Lung (tissue), 12 donors: Measurements from ENCODE around the gene KIF26A. TPM values are rescaled to one million over a fixed set of nuclear protein-coding genes. Genes with fewer than 3 reads are reported as not detected.
"Not testable (repeated sequence)": the region's sequence is repeated elsewhere in the genome, so short reads cannot be mapped to it uniquely, and the experiment has no call there.

Experiments
- ATAC-seq: fragments of 200-7000 bp; cut with Tn5 transposase; one replicate; pipeline ENCODE4 v1.9.1; 2020; ENCODE audit warnings: moderate number of reproducible peaks; ENCODE audit not compliant: insufficient read depth, low FRiP score
- DNase-seq, 3 donors: peaks; one replicate each; pipeline ENCODE4 v3.0.0-alpha.2; 2013 to 2017
- H3K27ac ChIP-seq, 2 donors: one replicate each; pipeline ENCODE4 v1.5.1; 2013; ENCODE audit warnings: mild to moderate bottlenecking in 2 of 2, moderate library complexity in 2 of 2, control low read depth in 1 of 2, inconsistent platforms in 1 of 2, low read depth in 1 of 2, low read length in 1 of 2
- H3K27me3 ChIP-seq, 3 donors: one replicate each; pipeline ENCODE4 v1.5.1; 2013; ENCODE audit warnings: low read length in 2 of 3; ENCODE audit not compliant: control insufficient read depth in 3 of 3, insufficient read depth in 3 of 3
- H3K36me3 ChIP-seq, 4 donors: one replicate each; pipeline ENCODE4 v1.5.1; 2013; ENCODE audit warnings: low read length in 4 of 4, mild to moderate bottlenecking in 1 of 4, moderate library complexity in 1 of 4; ENCODE audit not compliant: control insufficient read depth in 4 of 4, insufficient read depth in 4 of 4
- H3K4me1 ChIP-seq, 5 donors: one replicate each; pipeline ENCODE4 v1.5.1; 2013; ENCODE audit warnings: low read length in 5 of 5, mild to moderate bottlenecking in 2 of 5, moderate library complexity in 1 of 5; ENCODE audit not compliant: control insufficient read depth in 5 of 5, insufficient read depth in 5 of 5
- H3K4me3 ChIP-seq: one replicate; pipeline ENCODE4 v1.5.1; 2013; ENCODE audit warnings: mild to moderate bottlenecking, control low read depth, moderate library complexity
- H3K9ac ChIP-seq, 2 donors: one replicate each; pipeline ENCODE4 v1.5.1; 2013; ENCODE audit warnings: low read length in 2 of 2, control low read depth in 1 of 2; ENCODE audit not compliant: insufficient read depth in 1 of 2
- H3K9me3 ChIP-seq, 4 donors: one replicate each; pipeline ENCODE4 v1.5.1; 2013; ENCODE audit warnings: low read length in 3 of 4, mild to moderate bottlenecking in 1 of 4, moderate library complexity in 1 of 4; ENCODE audit not compliant: control insufficient read depth in 4 of 4, insufficient read depth in 3 of 4
- CTCF ChIP-seq: IDR thresholded peaks from 2 replicates; pipeline ENCODE4 v1.5.1; 2012; ENCODE audit warnings: mild to moderate bottlenecking; ENCODE audit errors: control extremely low read depth, extremely low read depth
- WGBS, 2 donors: extraction: QIAGEN DNeasy Blood & Tissue Kit; methylation state at CpG; one replicate each; pipeline ENCODE4 v1.1.7; 2013; 5-methylcytosine and 5-hydroxymethylcytosine counted together
- polyA plus RNA-seq, 2 donors: library from polyadenylated mRNA; stranded (reverse); fragments of 200-250 nt; gene quantifications; one replicate each; pipeline ENCODE4 v1.2.1, GENCODE V29; 2013
- total RNA-seq, 2 donors: library from RNA; depleted of rRNA in 1 of 2; stranded (reverse); fragments of >200 nt in 1 of 2; gene quantifications; one replicate each; pipeline ENCODE4 v1.2.1, GENCODE V29; 2014 to 2021
- donor health status: control.
- donor health status: control.
- donor health status: Bipolar disorder and iron deficiency.
- donor health status: healthy.
- donor health status: DM: yes; HTN: yes; CAD: no.

The KIF26A gene
- total and polyA plus RNA-seq, 4 donors, result 2.4 to 11.4 (median 4.5) TPM

GRCh38 chr14:104206281-104206904 lies 68.0 kb downstream of the KIF26A start:
- no peak overlapping the region for H3K9ac ChIP-seq
- peak; percentile 81 to 87 (median 86) for DNase-seq
- H3K27ac ChIP-seq, result no peak overlapping the region
- no peak for ATAC-seq
- TF ChIP-seq CTCF, result no peak
- H3K36me3 ChIP-seq, result no peaks in the 10 kb centered on the region
- no peaks in the 10 kb centered on the region for H3K9me3 ChIP-seq
- H3K4me1 ChIP-seq, result peaks cover 0 to 25% (median 4%) of the 10 kb centered on the region in 5 donors
- no peaks in the 10 kb centered on the region for H3K27me3 ChIP-seq
- WGBS, 2 donors, result 45 to 55% methylated on average over 15 of the region's 15 CpGs
- no peak overlapping the region for H3K4me3 ChIP-seq

- Histone ChIP-seq H3K9ac (no peak overlapping the region), H3K4me1 (peaks cover 0 to 20% (median 4%) of the 10 kb centered on the region in 5 donors), H3K9me3 (no peaks in the 10 kb centered on the region), H3K27ac (no peak overlapping the region), H3K27me3 (no peaks in the 10 kb centered on the region), H3K36me3 (no peaks in the 10 kb centered on the region), H3K4me3 (no peak overlapping the region)
- no peak for TF ChIP-seq CTCF
- ATAC-seq (no peak), DNase-seq (no peak)
- WGBS, 2 donors, result 86 to 89% methylated on average over 22 of the region's 22 CpGs
Observed at GRCh38 chr14:104207142-104208014, 69.0 kb downstream of the KIF26A start.

GRCh38 chr14:104208015-104208295 lies 69.6 kb downstream of the KIF26A start:
- H3K9me3 ChIP-seq, H3K9ac ChIP-seq, DNase-seq, H3K27me3 ChIP-seq, H3K36me3 ChIP-seq, H3K4me3 ChIP-seq, ATAC-seq, H3K27ac ChIP-seq: not testable (repeated sequence)
- peaks cover 0 to 14% (median 4%) of the 10 kb centered on the region in 5 donors for H3K4me1 ChIP-seq
- 88 to 89% methylated on average over 11 to 13 of the region's 13 CpGs for WGBS, 2 donors

GRCh38 chr14:104208331-104208730 lies 69.9 kb downstream of the KIF26A start:
- H3K9ac ChIP-seq, ATAC-seq, H3K36me3 ChIP-seq, H3K9me3 ChIP-seq, DNase-seq, H3K27me3 ChIP-seq, H3K4me3 ChIP-seq, H3K27ac ChIP-seq: not testable (repeated sequence)
- H3K4me1 ChIP-seq, result peaks cover 0 to 14% (median 4%) of the 10 kb centered on the region in 5 donors
- 96 to 97% methylated on average over 14 to 21 of the region's 21 CpGs for WGBS, 2 donors

- ATAC-seq, DNase-seq, H3K27ac ChIP-seq, H3K36me3 ChIP-seq, H3K9ac ChIP-seq, H3K9me3 ChIP-seq, H3K27me3 ChIP-seq, H3K4me3 ChIP-seq: not testable (repeated sequence)
- H3K4me1 ChIP-seq, result peaks cover 0 to 14% (median 4%) of the 10 kb centered on the region in 5 donors
- 87 to 97% methylated on average over 11 to 15 of the region's 15 CpGs for WGBS, 2 donors
Observed at GRCh38 chr14:104209071-104209470, 70.7 kb downstream of the KIF26A start.
